CD4-positive, CD25-positive, alpha-beta regulatory T cell (primary cell): ENCODE data around the gene TWF2. TPM values are rescaled to one million over a fixed set of nuclear protein-coding genes. Genes with fewer than 3 reads are reported as not detected.
A peak's percentile ranks its signal among the peaks of the same experiment; 100 is the strongest.

ENCODE experiments used
- ATAC-seq, 2 donors: fragments of 150-1000 bp; cut with Tn5 transposase; one replicate each; pipeline ENCODE4 v1.10.0; 2021; ENCODE audit warnings: low read depth in 2 of 2, moderate number of reproducible peaks in 2 of 2, moderate library complexity in 1 of 2
- DNase-seq, 3 donors: peaks; one replicate each; pipeline versions ENCODE4 v3.0.0 to v3.0.0-alpha.2; 2012 to 2022; ENCODE audit warnings: mixed read lengths in 1 of 3
- H3K27ac ChIP-seq: one replicate; pipeline ENCODE4 v1.7.0; 2013; ENCODE audit warnings: mild to moderate bottlenecking, low read length; ENCODE audit not compliant: insufficient read depth, poor library complexity, severe bottlenecking
- H3K27me3 ChIP-seq: one replicate; pipeline ENCODE4 v1.7.0; 2013; ENCODE audit warnings: low read length; ENCODE audit not compliant: control insufficient read depth, insufficient read depth
- H3K36me3 ChIP-seq: one replicate; pipeline ENCODE4 v1.7.0; 2013; ENCODE audit warnings: mild to moderate bottlenecking, low read length, moderate library complexity; ENCODE audit not compliant: control insufficient read depth, insufficient read depth
- H3K4me1 ChIP-seq: 2 replicates; pipeline ENCODE4 v1.7.0; 2013; ENCODE audit warnings: mild to moderate bottlenecking, low read length; ENCODE audit not compliant: insufficient read depth, control insufficient read depth, poor library complexity, severe bottlenecking
- H3K4me3 ChIP-seq: one replicate; pipeline ENCODE4 v1.7.0; 2013; ENCODE audit warnings: low read depth, mild to moderate bottlenecking, low read length, moderate library complexity
- H3K9me3 ChIP-seq, 2 experiments: 1 replicate in 1 of 2; 2 replicates in 1 of 2; pipeline ENCODE4 v1.7.0; 2013; ENCODE audit warnings: low read length in 2 of 2, mild to moderate bottlenecking in 1 of 2, moderate library complexity in 1 of 2; ENCODE audit not compliant: control insufficient read depth in 2 of 2
- H3K27ac Mint-ChIP-seq, 3 donors: one replicate each; pipeline ENCODE4 v1.8.0; 2020 to 2022; ENCODE audit warnings: mild to moderate bottlenecking in 3 of 3, mixed read lengths in 3 of 3, moderate library complexity in 2 of 3
- H3K27me3 Mint-ChIP-seq: one replicate; pipeline ENCODE4 v1.8.0; 2022; ENCODE audit warnings: mild to moderate bottlenecking, mixed read lengths
- H3K36me3 Mint-ChIP-seq: one replicate; pipeline ENCODE4 v1.8.0; 2020; ENCODE audit warnings: mixed read lengths
- H3K4me1 Mint-ChIP-seq, 4 donors: one replicate each; pipeline ENCODE4 v1.8.0; 2020 to 2022; ENCODE audit warnings: mixed read lengths in 4 of 4, mild to moderate bottlenecking in 1 of 4
- H3K4me3 Mint-ChIP-seq, 4 donors: one replicate each; pipeline ENCODE4 v1.8.0; 2020 to 2022; ENCODE audit warnings: mild to moderate bottlenecking in 4 of 4, mixed read lengths in 4 of 4, moderate library complexity in 3 of 4
- H3K9me3 Mint-ChIP-seq, 7 donors: one replicate each; pipeline ENCODE4 v1.8.0; 2020 to 2022; ENCODE audit warnings: mixed read lengths in 7 of 7, mild to moderate bottlenecking in 3 of 7, moderate library complexity in 2 of 7
- polyA plus RNA-seq, 4 donors: library from polyadenylated mRNA; unstranded; fragments of 300-500 nt; fragmentation: Illumina TruSeq; gene quantifications; one replicate each; pipeline ENCODE4 v1.2.3, GENCODE V29; 2021
- total RNA-seq: library from RNA; stranded (reverse); gene quantifications from one replicate; pipeline ENCODE4 v1.2.3, GENCODE V29; 2022

The TWF2 gene
- total and polyA plus RNA-seq, 5 donors from 2014 or later, result 62.4 to 142 (median 124) TPM

DNA sequence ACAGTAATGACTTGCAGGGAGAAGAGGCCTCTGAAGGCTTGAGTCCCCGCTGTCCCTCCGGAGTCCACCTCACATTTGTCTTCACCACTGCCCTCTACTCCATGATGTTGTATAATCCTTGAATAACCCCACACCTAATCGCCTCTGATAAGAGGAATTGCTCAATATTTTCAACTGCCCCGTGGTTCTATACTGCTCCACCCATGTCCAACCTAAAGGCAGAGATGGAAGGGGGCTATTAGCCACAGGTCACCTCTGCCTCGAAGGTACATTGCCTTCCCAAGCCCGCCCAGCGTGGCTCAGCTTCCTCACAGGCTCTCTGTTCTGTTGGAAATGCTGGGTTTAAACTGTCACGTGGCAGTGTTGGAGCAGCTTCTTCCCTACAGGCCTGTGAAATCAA, 26.0 kb downstream of the TWF2 start:
- peaks cover 71% of the 10 kb centered on the region for H3K36me3 ChIP-seq
- Mint-ChIP-seq H3K4me1 (peaks cover 14 to 30% (median 22%) of the 10 kb centered on the region in 4 donors), H3K9me3 (peaks cover 0 to 1% (median 0%) of the 10 kb centered on the region in 7 donors), H3K36me3 (peaks cover 46% of the 10 kb centered on the region), H3K4me3 (no peak overlapping the region), H3K27me3 (no peaks in the 10 kb centered on the region), H3K27ac (peak overlapping the region in 1 of 3 donors; percentile 57)
- ATAC-seq (no peak), DNase-seq (no peak)
- H3K4me3 ChIP-seq, result no peak overlapping the region
- no peak overlapping the region for H3K27ac ChIP-seq
- H3K27me3 ChIP-seq, result no peaks in the 10 kb centered on the region
- H3K4me1 ChIP-seq, result peaks cover 17% of the 10 kb centered on the region
- no peaks in the 10 kb centered on the region for H3K9me3 ChIP-seq

DNA sequence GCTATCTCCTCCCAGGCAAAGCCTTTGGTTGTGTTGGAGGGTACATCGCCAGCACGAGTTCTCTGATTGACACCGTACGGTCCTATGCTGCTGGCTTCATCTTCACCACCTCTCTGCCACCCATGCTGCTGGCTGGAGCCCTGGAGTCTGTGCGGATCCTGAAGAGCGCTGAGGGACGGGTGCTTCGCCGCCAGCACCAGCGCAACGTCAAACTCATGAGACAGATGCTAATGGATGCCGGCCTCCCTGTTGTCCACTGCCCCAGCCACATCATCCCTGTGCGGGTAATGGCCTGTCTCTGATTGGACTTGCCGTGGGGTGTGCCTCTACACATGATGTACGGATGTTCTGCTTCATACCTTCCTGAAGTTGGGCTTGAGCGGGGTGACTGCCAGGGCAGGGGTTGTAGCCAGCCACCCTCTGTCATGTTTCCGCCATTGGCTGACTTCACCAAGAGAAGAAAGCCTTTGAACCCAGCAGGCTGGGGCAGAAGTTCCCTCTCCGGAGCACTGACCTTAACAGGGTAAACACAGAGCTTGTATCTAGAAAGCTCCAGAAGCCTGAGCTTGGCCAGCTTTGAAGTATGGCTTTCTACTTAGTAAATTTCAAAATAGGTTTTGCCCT, 27.6 kb downstream of the TWF2 start:
- Histone ChIP-seq H3K4me3 (no peak overlapping the region), H3K36me3 (peaks cover 84% of the 10 kb centered on the region), H3K4me1 (peaks cover under 1% of the 10 kb centered on the region), H3K27ac (no peak overlapping the region), H3K27me3 (no peaks in the 10 kb centered on the region), H3K9me3 (no peaks in the 10 kb centered on the region)
- DNase-seq (no peak), ATAC-seq (no peak)
- peaks cover 4 to 14% (median 9%) of the 10 kb centered on the region in 4 donors for H3K4me1 Mint-ChIP-seq
- no peaks in the 10 kb centered on the region for H3K27me3 Mint-ChIP-seq
- no peaks in the 10 kb centered on the region for H3K9me3 Mint-ChIP-seq
- H3K27ac Mint-ChIP-seq, result no peak overlapping the region
- H3K36me3 Mint-ChIP-seq, result peaks cover 58% of the 10 kb centered on the region
- no peak overlapping the region for H3K4me3 Mint-ChIP-seq

DNA sequence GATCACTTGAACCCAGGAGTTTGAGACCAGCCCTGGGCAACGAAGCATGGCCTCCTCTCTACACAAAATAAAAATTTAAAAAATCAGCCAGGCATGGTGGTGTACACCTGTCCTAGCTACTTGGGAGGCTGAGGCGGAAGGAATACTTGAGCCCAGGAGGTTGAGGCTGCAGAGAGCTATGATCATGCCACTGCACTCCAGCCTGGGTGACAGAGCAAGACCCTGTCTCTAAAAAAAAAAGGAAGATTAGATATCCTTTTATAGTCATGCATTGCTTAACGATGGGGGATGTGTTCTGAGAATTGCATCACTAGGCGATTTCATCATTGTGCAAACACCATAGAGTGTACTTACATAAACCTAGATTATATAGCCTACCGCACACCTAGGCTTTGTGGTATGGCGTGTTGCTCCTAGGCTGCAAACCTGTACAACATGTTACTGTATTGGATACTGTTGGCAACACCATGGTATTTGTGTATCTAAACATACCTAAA, 28.4 kb downstream of the TWF2 start:
- H3K4me3 Mint-ChIP-seq, result no peak overlapping the region
- ATAC-seq (no peak), DNase-seq (no peak)
- no peaks in the 10 kb centered on the region for H3K27me3 Mint-ChIP-seq
- Histone ChIP-seq H3K4me1 (no peaks in the 10 kb centered on the region), H3K4me3 (no peak overlapping the region), H3K27me3 (no peaks in the 10 kb centered on the region), H3K36me3 (peaks cover 92% of the 10 kb centered on the region), H3K9me3 (no peaks in the 10 kb centered on the region), H3K27ac (no peak overlapping the region)
- H3K9me3 Mint-ChIP-seq, result no peaks in the 10 kb centered on the region
- peaks cover 4 to 11% (median 8%) of the 10 kb centered on the region in 4 donors for H3K4me1 Mint-ChIP-seq
- H3K27ac Mint-ChIP-seq, result no peak overlapping the region
- H3K36me3 Mint-ChIP-seq, result peaks cover 63% of the 10 kb centered on the region

DNA sequence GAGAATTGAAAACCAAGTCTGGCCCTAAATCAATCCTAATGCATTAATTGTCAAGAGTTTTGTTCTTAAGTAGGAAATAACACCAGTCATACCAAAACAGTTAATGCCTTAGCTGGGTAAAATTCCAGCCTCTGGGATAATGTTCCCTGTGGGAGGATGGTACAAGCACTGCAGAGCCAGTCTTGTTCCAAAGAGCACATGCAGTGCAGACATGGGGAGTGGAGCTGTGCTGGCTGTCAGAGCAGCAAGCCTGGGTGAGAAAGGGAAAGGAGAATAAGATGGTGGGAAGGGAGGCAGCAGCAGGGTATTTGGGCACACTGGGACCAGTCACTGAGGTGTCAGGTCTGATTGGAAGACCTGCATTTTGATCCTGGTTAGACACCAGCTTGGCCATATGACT, 28.9 kb downstream of the TWF2 start:
- Mint-ChIP-seq H3K36me3 (peaks cover 62% of the 10 kb centered on the region), H3K4me1 (peaks cover 3 to 11% (median 7%) of the 10 kb centered on the region in 4 donors), H3K27ac (peak overlapping the region in 1 of 3 donors; percentile 48), H3K4me3 (no peak overlapping the region), H3K9me3 (no peaks in the 10 kb centered on the region), H3K27me3 (no peaks in the 10 kb centered on the region)
- Histone ChIP-seq H3K4me1 (no peaks in the 10 kb centered on the region), H3K36me3 (peaks cover 93% of the 10 kb centered on the region), H3K4me3 (no peak overlapping the region), H3K27me3 (no peaks in the 10 kb centered on the region), H3K27ac (no peak overlapping the region), H3K9me3 (no peaks in the 10 kb centered on the region)
- no peak for ATAC-seq
- DNase-seq, result no peak

DNA sequence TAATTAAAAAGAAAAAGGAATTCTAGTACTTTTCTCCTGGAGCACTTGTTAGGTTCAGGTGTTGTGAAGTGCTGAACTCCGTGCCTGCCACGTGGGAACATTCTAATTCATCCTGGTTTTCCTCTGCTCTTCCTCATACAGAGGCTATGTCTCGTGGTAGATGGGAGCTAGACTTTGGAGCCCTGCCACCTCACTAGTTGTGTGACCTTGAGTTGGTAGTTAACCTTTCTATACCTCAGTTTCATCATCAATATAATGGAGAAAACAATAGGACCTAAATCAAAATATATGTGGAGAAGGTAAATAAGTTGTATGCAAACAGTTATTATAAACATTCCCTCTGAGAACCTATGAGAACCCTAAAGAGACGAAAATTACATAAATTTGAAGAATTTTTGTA, 30.4 kb downstream of the TWF2 start:
- DNase-seq (no peak), ATAC-seq (no peak)
- H3K27ac Mint-ChIP-seq, result no peak overlapping the region
- H3K9me3 Mint-ChIP-seq, result no peaks in the 10 kb centered on the region
- H3K27ac ChIP-seq, result no peak overlapping the region
- no peaks in the 10 kb centered on the region for H3K27me3 Mint-ChIP-seq
- no peak overlapping the region for H3K4me3 ChIP-seq
- peaks cover 0 to 18% (median 10%) of the 10 kb centered on the region in 4 donors for H3K4me1 Mint-ChIP-seq
- no peak overlapping the region for H3K4me3 Mint-ChIP-seq
- H3K9me3 ChIP-seq, result no peaks in the 10 kb centered on the region
- no peaks in the 10 kb centered on the region for H3K4me1 ChIP-seq
- peaks cover 62% of the 10 kb centered on the region for H3K36me3 Mint-ChIP-seq
- no peaks in the 10 kb centered on the region for H3K27me3 ChIP-seq
- H3K36me3 ChIP-seq, result peaks cover 94% of the 10 kb centered on the region

DNA sequence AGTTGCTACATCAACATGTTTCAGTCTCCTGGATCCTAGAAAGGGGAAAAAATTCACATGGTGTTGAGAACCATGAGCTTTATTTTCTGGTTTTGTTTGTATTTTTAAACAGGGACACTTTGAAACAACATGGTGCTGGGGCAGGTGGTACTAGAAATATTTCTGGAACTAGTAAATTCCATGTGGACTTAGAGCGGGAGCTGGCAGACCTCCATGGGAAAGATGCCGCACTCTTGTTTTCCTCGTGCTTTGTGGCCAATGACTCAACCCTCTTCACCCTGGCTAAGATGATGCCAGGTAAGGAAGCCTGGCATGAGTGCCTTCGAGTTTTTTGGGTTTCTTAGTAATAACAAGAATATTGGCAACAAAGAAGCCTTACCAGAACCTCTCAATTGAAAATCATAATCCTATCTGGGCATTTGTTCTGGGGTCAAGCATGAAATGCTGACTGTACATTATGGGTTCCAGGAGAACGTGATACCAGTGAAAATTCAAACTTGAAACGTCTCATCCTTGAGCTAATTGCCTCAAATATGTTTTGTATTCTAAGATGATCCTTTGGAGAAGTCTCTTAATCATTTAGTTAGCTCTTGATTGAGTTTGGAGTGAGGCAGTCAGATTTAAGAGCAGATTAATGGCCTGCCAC, 33.1 kb downstream of the TWF2 start:
- ATAC-seq (no peak), DNase-seq (no peak)
- Histone ChIP-seq H3K36me3 (peaks cover 87% of the 10 kb centered on the region), H3K4me1 (peaks cover 4% of the 10 kb centered on the region), H3K9me3 (no peaks in the 10 kb centered on the region), H3K4me3 (no peak overlapping the region), H3K27ac (no peak overlapping the region), H3K27me3 (no peaks in the 10 kb centered on the region)
- peak overlapping the region in 2 of 3 donors; percentile 25 to 60 for H3K27ac Mint-ChIP-seq
- H3K4me1 Mint-ChIP-seq, result peaks cover 0 to 29% (median 27%) of the 10 kb centered on the region in 4 donors
- H3K27me3 Mint-ChIP-seq, result no peaks in the 10 kb centered on the region
- peaks cover 55% of the 10 kb centered on the region for H3K36me3 Mint-ChIP-seq
- H3K9me3 Mint-ChIP-seq, result no peaks in the 10 kb centered on the region
- no peak overlapping the region for H3K4me3 Mint-ChIP-seq

DNA sequence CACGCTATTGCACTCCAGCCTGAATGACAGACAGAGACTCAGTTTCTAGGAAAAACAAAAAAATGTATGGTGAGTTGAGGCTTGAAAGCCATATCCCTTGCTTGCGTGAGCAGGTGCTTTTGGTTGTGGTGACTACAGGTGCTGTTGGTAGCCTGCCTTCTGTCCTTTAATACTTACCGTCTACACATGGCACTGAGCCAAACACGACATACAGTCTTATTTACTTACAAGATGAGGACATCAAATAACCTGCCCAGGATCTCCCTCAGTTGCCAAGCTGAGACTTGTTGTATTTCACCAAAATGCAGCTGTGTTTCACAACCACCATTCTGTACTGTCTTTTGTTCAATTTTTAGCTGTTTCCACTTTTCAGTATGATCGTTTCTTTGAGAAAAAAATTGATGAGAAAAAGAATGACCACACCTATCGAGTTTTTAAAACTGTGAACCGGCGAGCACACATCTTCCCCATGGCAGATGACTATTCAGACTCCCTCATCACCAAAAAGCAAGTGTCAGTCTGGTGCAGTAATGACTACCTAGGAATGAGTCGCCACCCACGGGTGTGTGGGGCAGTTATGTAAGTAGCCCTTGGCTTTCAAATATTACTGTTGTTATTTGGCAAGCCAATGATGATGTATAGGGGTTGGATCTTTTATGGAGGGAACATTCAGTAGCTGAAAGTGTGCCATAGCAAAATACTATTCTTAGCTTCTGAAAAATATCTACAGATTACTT, 34.5 kb downstream of the TWF2 start:
- Histone ChIP-seq H3K4me1 (peaks cover 6% of the 10 kb centered on the region), H3K4me3 (no peak overlapping the region), H3K27ac (no peak overlapping the region), H3K36me3 (peaks cover 80% of the 10 kb centered on the region), H3K9me3 (no peaks in the 10 kb centered on the region), H3K27me3 (no peaks in the 10 kb centered on the region)
- no peak for ATAC-seq
- Mint-ChIP-seq H3K27me3 (no peaks in the 10 kb centered on the region), H3K36me3 (peaks cover 53% of the 10 kb centered on the region), H3K27ac (peak overlapping the region in 1 of 3 donors; percentile 23), H3K4me3 (no peak overlapping the region), H3K4me1 (peaks cover 2 to 40% (median 34%) of the 10 kb centered on the region in 4 donors), H3K9me3 (no peaks in the 10 kb centered on the region)
- no peak for DNase-seq
